Left ventricle myocardium superior (tissue), 1 donor: Measurements from ENCODE around the gene KIAA1217. TPM values are rescaled to one million over a fixed set of nuclear protein-coding genes. Genes with fewer than 3 reads are reported as not detected.
"Not testable (repeated sequence)": the region's sequence is repeated elsewhere in the genome, so short reads cannot be mapped to it uniquely, and the experiment has no call there.

Experiments
- ATAC-seq: fragments of 200-7000 bp; cut with Tn5 transposase; one replicate; pipeline ENCODE4 v1.9.1; 2020; ENCODE audit warnings: mild to moderate bottlenecking, moderate library complexity
- DNase-seq: peaks from one replicate; pipeline ENCODE4 v3.0.0-alpha.2; 2020
- intact Hi-C: fragments of 100-400 bp; cut with micrococcal nuclease; formaldehyde crosslinking; loops from one replicate; pipeline ENCODE4 v1.11.0; 2022
- total RNA-seq: library from RNA; stranded (reverse); fragmentation: NEBNext Ultra II Directional; extraction: Animal tissue kit (Norgen Biotek cat#: 25700); gene quantifications from one replicate; pipeline ENCODE4 v1.2.1, GENCODE V29; 2021
- donor health status: DM: no; HTN: yes; CAD: no; lungs with severe emphysema.

KIAA1217 gene
- total RNA-seq, 1 donor from 2014 or later = 46.6 TPM

DNA sequence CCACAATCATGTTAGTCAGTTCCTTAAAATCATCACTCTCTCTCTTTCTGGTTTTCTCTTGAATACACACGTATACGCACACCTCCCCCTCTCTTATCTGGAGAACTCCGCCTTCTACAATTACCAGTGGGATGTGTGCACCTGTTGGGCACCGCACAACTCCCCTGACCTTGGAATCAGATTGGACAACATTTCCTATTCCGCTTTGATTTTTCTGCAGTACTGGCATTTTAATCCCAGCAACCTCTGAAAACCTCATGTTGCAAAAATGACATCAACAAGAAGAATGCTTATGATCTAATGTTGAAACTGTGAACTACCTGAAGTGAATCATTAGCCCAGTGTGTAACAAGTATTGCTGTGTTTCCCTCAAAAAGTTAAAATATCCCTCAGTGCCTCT, 109.6 kb downstream of the KIAA1217 start:
- ATAC-seq = no peak
- no peak for DNase-seq
- intact Hi-C loops = no loop called here

DNA sequence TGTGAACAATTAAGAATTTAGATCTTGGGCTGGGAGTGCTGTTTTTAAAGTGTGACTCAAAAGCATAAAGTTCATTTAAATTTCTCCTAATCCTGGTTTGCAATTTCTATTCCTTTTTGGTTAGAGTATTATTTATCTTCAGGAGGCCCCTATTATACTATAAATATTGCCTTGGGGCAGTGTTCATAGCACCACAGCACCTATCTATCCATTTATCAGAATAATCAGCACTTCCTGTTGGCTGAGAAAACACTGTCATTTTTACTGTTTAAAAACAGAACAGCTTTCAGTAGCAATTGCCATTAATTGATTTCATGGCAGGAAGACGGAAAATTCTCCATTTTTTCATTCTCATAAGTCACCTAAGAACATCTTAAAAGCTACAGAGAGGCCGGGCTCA, 111.4 kb downstream of the KIAA1217 start:
- no peak for DNase-seq
- no peak for ATAC-seq
- intact Hi-C loops = loop anchor here (5.0 kb wide), 1 partner anchor 343 kb away; no protein-coding TSS in a partner anchor

DNA sequence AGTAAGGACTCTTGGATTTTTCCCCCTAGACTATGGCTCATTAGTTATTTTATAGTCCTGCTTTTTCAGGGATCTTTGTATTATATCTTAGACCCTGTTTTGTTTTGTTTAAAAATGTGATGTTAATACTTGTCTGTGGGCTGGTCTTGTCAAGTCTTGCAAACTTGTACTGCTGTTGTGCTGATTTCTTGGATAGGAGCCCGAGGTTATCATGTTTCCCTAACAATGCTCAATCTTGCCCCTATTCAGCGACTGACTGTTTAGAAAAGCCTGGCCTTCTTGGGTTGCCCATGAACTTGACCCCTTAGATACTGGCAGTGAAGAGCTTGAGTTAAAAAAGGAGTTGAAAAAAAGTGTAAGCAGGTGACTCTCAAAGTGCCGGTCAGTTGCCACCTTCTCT, 115.7 kb downstream of the KIAA1217 start:
- ATAC-seq (no peak), DNase-seq (no peak)
- intact Hi-C loops = loop anchor here (5.0 kb wide), 1 partner anchor 347 kb away; no protein-coding TSS in a partner anchor

DNA sequence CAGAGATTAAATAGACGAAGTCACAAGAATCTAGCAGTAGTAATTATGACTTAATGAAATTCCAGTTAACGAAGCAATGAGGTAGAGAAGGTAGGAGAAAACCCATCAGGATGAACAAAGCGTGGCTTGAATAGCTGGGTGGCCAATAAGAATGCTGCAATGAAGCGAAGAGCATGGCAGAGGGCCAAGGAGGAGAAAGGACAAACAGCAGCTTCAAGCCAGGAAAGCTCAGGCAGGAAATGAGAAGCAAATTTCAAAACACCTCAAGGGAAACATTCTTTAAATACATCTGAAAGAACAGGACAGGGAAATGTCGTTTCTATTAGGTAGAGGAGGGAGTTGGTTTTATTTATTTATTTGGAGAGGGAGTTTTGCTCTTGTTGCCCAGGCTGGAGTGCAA, 122.5 kb downstream of the KIAA1217 start:
- DNase-seq = peak; percentile 49
- ATAC-seq = peak; percentile 75

DNA sequence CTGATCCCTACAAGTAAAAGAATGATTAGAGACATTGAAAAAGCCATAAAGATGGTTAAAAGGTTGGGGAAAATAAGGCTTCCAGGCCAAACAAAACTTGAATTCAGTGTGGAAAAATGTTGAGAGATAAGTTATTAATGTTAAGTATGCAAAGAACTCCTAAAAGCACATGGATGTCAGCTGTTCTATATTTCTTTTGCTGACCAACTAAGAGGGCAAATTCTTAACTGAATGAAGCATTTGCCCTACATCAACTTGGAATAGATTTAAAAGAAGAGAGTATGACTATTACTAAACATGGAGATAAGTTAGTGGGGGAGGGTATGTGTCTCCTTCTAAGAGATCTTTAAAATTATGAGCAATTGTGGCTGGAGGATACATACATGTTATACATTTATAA, 124.8 kb downstream of the KIAA1217 start:
- intact Hi-C loops = no loop called here
- no peak for DNase-seq
- ATAC-seq = no peak

More for the DNA sequence above, 122.5 kb downstream of the KIAA1217 start:
- intact Hi-C loops = no loop called here

DNA sequence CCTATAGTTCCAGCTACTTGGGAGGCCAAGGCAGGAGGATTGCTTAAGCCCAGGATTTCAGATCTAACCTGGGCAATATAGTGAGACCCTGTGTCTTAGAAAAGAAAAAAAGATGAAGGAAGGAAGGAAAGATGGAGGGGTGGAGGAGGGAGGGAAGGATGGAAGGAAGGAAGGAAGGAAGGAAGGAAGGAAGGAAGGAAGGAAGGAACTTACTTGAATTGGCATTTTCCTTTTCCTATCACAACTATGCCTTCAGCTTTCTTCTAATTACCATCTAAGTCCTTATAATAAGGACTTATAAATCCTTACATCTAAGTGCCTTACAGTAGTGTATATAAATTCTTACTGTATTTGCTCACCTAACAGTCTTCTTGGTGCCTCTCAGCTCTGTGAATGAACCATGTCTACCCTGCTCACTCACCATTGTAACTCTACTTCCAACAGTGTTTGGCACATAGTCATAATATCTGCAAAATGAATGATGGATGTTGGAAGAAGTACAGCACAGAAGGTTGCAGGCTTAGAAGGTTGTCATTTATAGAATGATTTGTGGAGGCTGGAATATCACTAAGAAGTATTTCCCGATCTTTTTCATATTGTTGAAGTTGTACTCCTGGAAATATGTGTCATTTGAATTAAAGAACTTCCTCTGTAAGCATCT, 125.5 kb downstream of the KIAA1217 start:
- DNase-seq = no peak
- peak; percentile 29 for ATAC-seq
- intact Hi-C loops = no loop called here

DNA sequence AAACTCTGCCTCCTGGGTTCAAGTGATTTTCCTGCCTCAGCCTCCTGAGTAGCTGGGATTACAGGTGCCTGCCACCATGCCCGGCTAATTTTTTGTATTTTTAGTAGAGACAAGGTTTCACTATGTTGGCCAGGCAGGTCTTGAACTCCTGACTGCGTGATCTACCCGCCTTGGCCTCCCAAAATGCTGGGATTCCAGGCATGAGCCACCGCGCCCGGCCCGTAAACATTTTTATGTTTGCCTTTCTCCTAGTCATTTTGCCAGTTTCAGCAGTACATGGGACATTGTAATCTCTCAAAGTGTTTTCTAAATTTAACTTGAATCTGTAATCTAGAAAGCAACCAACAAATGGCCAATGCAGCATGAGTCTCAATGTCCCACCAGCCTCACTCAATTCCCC, 128.8 kb downstream of the KIAA1217 start:
- intact Hi-C loops, DNase-seq: not testable (repeated sequence)
- peak; percentile 51 for ATAC-seq

DNA sequence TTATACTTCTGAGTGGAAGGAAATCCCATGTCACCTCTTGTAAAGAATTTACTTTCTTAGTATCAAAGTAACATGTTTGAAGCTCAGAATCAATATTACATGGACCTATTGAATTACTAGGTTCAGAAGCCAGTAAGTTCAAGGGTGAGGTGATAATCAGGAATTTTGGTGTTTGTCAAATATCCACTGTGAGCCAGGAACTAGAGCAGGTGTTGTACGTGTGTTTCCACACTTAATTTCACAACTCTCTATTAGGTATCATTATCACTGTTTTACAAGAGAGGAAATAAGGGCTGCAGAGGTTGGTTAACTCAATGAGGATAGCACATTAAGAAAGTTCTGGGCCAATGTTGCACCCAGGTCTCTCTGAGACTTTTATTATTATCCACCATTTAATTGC, 130.4 kb downstream of the KIAA1217 start:
- no peak for ATAC-seq
- intact Hi-C loops = no loop called here
- no peak for DNase-seq

DNA sequence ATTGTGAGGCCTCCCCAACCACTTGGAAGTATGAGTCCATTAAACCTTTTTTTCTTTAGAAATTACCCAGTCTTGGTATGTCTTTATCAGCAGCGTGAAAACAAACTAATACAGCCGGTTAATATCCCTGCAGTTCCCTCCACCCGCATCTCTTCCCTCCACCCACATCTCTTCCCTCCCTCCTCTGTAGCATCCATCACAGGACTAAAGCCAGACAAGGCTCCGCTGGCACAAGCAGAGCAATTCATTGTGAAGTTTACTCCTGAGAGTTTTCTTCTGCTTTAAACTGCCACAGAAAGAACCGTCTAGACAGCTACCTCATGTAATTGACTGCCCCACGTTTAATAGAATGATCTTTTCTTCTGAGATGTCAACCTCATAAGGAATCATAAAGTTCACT, 131.5 kb downstream of the KIAA1217 start:
- intact Hi-C loops = no loop called here
- ATAC-seq = no peak

DNA sequence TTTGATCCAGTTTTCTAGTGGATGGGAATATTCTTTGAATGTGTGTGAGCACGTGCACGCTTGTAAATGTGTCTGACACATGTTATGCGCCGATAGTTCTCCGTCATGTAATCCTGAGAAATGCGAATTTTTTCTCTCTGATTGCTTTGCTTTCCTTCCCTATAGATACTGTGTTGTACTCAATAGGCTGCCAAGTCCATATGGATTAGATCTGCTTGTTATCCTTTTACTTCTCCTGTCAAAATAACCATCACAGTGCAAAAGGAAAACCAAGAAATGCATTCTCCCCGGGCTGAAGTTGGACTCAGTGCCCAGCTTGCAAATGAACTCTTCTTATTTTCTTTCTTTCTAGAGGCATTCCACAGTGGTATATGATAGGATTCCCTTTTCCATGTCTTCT, 131.9 kb downstream of the KIAA1217 start:
- intact Hi-C loops = no loop called here
- ATAC-seq (no peak), DNase-seq (no peak)

More for the DNA sequence above, 131.5 kb downstream of the KIAA1217 start:
- DNase-seq = no peak

DNA sequence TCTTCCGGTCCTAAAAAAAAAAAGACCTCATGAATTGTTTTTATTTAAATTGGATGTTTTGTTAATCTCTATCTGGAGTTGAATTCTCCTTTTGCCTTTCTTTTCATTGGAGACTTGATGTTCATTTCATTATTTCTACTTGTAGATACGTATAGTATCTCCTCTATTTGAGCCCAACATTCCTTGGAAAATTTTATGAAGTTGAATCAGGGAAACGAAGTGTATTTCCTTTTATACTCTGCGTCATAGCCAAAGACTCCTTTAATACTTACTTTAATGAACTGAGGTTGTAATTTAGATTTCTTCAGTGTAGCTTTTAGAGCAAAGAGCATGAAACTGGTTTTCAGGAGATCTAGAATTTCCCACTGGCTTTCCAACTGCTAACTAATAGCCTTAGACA, 132.4 kb downstream of the KIAA1217 start:
- ATAC-seq = no peak
- intact Hi-C loops = no loop called here

DNA sequence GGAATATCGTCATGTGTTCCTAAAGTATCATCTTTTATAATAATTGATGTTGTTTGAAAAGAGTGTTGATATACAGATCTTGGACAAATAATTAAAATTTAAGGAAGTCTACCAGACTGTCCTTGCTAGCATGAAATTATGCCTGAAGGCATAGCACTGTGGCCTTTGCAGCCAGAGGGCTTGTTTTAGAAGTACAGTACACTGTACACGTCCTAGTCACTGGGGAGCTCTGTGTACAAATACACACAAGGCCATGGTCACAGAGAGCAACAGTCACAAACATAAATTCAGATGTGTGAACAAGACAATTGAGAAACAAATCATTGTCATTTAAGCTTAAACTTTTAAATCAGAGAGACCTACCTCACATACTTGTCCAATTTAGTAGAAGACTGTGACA, 133.0 kb downstream of the KIAA1217 start:
- no peak for DNase-seq
- intact Hi-C loops = no loop called here
- peak; percentile 62 for ATAC-seq

More for the DNA sequence above, 132.4 kb downstream of the KIAA1217 start:
- no peak for DNase-seq

DNA sequence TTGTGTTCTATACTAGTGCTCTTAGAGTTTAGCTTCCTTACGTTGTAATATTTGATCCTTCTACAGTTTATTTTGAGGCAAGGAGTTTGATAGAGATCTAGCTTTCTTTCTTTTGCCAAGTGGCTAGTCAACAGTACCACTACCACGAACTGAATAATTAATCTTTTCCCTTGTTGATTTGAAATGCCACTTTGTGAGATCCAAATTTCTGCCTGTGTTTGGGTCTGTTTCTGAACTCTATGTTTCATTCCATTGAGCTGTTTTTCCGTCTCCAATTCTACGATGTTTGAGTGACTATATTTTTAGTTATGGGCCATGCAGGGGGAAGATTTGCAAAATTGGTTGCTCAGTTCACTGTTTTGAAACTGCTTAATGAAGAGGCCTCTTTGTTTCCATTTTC, 134.7 kb downstream of the KIAA1217 start:
- DNase-seq (no peak), ATAC-seq (no peak)
- intact Hi-C loops = no loop called here

DNA sequence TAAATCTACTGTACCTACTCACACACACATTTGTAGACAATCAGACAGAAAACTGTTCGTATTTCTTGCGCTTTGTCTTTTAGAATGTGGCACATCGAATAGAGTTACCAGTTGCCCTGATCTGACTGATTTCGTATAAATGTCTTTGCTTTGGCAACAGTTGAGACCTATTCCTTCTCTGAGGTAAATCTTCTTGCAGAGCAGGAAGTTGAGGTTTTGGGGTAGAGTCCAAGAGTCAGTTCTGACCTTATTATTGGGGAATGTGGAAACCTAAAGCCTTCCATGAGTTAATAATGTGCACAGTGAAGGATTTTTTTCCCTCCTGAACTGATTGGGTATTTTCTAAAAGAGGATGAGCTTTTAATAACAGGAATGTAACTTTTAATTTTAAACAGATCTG, 135.3 kb downstream of the KIAA1217 start:
- intact Hi-C loops = no loop called here
- ATAC-seq = no peak
- no peak for DNase-seq

DNA sequence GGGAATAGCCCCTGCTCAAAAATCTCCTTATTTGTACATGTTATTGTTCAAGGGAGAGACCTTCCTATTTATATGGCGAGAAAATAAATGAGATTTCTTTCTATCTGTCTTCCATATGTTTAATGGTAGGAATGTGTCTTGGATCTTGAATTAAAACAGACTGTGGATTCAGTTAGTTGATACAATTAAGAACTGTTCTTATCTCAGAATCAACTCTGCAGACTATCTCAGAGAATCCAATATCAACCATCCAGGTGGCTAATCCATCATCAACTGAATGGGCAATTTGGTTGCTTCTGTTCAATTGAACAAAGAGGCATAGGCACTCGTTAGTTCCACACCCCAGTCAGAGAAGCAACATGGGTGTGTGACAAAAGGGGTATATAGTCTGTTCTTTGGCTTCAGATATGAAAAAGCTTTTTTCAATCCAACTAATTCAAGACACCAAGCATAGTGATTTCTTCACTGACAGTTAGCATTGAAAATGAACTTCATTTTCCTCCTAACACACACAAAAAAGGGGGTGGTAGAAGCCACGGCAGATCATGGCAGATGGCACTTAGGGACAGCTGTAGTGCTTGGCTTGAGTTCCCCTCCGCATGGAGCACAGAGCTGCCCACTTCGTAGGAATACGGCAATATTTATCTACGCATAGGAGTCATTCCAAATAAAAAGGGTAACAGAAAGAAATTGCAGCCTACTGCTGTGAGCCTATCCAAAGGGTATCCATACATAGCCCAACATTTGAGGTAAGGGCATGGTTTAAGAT, 135.9 kb downstream of the KIAA1217 start:
- DNase-seq (no peak), ATAC-seq (peak; percentile 33)
- intact Hi-C loops = no loop called here

DNA sequence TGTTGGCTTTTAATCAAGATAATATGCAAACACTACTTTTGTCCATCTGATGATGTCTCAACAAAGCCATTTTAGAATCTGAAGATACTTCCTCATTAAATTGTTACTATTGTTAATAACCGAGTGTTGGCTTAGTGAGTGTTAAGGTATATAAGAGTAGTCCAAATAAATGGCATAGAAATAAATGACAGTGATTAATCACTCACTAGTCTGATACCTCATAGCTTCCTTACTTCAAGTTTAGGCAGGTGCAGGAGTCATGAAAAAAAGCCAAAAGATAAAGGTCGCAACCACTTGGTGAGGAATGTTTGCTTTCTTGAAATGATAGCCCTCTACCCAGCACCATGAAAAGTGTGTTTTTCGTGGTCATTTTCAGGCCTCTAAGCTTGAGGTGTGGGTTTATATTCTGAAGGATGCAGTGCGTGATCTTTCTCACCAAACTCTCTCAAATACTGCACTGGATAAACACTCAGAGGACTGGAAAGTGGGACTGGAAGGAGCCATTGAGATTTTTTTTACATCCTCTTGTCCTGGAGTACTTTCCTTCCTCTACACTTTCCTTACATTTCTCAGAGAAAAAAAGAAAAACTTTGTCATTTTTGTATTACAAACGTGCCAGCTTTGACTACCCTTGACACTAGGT, 138.1 kb downstream of the KIAA1217 start:
- DNase-seq = no peak
- no peak for ATAC-seq
- intact Hi-C loops = no loop called here

DNA sequence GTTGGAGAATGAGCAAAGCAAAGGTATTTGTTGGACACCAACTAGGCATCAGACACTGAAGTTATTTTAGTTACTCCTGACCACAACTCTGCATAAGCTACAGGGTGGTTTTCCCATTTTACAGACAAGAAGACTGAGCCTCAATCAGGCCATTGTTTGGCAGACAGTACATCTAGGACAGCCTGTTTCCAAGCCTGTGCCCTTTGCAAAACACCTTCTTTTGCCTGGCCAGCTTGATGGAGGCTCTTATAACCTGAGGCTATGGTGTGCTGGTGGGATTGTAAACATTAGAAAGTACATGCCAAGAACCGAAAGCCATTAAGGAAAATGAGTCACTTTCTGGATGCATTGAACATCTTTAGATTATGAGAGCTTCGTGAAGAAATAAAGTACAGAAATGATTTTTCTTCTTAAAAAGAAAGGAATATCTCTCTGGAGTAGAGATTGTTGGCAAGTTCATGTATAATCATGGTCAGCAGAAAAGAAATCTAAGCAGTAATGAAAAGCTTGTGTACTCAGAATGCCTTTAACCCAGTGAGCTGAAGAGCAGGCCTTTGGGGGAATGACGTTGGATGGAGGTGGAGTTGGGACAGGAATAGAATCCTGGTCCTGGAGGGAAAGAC, 140.6 kb downstream of the KIAA1217 start:
- ATAC-seq = peak; percentile 59
- intact Hi-C loops = loop anchor here (10.0 kb wide), 2 partner anchors 165 to 355 kb away; no protein-coding TSS in a partner anchor
- no peak for DNase-seq

DNA sequence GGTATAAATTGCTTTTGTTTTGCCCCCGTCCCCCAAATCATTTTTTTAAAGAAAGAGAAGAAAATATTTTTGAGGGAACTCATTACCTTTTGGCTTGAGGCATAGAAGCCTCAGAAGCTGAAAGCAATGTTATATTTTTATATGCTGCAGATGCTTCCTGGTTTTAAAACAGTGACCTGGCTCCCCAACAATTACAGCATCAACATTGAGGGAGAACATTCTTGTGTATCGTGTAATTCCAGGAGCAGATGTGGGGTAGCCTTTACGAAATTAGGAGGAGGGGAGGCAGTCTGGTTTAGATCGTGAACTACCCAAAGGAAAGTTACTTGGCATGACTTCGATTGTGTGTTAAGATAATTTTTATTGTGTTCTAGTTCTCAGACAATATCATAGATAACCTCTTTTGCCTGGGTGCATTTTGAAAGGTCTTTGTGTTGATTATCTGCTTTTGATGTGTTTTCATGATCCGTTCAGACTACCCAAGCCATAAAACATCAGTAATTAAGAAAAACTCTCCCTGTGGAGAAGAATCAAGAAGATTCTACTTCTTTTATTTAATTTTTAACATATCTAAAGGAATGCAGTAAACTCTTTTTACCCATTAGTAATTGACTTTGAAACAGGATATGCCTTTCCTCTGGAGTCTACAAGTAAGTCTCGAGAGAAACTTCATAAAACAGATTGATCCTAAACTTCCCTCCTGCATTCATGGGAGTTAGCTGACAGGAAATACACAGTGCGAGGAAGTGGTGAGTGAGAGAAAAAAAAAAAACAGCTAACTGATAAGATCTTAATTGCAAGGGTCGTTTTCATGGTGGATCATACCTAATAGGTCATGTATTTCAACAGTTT, 141.4 kb downstream of the KIAA1217 start:
- ATAC-seq = no peak
- intact Hi-C loops = loop anchor here (10.0 kb wide), 2 partner anchors 165 to 355 kb away; no protein-coding TSS in a partner anchor

DNA sequence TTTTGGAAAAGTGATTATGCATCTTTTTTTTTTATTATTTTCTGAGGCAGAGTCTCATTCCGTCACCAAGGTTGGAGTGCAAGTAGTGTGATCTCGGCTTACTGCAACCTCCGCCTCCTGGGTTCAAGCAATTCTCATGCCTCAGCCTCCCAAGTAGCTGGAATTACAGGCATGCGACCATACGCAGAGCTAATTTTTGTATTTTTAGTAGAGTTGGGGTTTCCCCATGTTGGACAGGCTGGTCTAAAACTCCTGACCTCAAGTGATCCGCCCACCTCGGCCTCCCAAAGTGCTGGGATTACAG, 141.9 kb downstream of the KIAA1217 start:
- ATAC-seq, DNase-seq: not testable (repeated sequence)
- intact Hi-C loops = loop anchor here (10.0 kb wide), 2 partner anchors 164 to 356 kb away; no protein-coding TSS in a partner anchor

More for the DNA sequence above, 141.4 kb downstream of the KIAA1217 start:
- no peak for DNase-seq
